ENCODE data around the gene IGLL1.

- TF ChIP-seq POLR2AphosphoS5 (IDR thresholded peaks at IDR 0.05; ENCODE audit: low read depth, low read length) (no peak), SPI1 (IDR thresholded peaks at IDR 0.05; ENCODE audit: low read depth, low read length) (no peak), POLR2A (IDR thresholded peaks at IDR 0.05; ENCODE audit: low read depth, low read length) (no peak), TAF1 (IDR thresholded peaks at IDR 0.05; ENCODE audit: low read depth, low read length) (no peak), PAX5 (IDR thresholded peaks at IDR 0.05; ENCODE audit: insufficient read depth, low read length, severe bottlenecking) (no peak)
Observed at GRCh38 chr22:23608583-23608982, 28.5 kb upstream of the IGLL1 start.
